Ishikawa (cell line): Measurements from ENCODE around the gene WDFY2.

Source experiments
- CEBPB ChIP-seq: IDR thresholded peaks from 2 replicates; pipeline ENCODE4 v1.6.1; 2012
- CREB1 ChIP-seq: IDR thresholded peaks from 2 replicates; pipeline ENCODE4 v1.6.1; 2012; ENCODE audit warnings: low read depth
- EGR1 ChIP-seq: IDR thresholded peaks from 2 replicates; pipeline ENCODE4 v1.6.1; 2012
- EP300 ChIP-seq: IDR thresholded peaks from 2 replicates; pipeline ENCODE4 v1.6.1; 2012; ENCODE audit warnings: borderline replicate concordance
- FOXM1 ChIP-seq: IDR thresholded peaks from 2 replicates; pipeline ENCODE4 v1.6.1; 2012; ENCODE audit warnings: low read depth, borderline replicate concordance
- NFIC ChIP-seq: IDR thresholded peaks from 2 replicates; pipeline ENCODE4 v1.6.1; 2012
- RAD21 ChIP-seq: IDR thresholded peaks from 2 replicates; pipeline ENCODE4 v1.6.1; 2012; ENCODE audit warnings: low read depth
- TAF1 ChIP-seq: IDR thresholded peaks from 2 replicates; pipeline ENCODE4 v1.6.1; 2012; ENCODE audit warnings: low read depth, mild to moderate bottlenecking
- TCF12 ChIP-seq: IDR thresholded peaks from 2 replicates; pipeline ENCODE4 v1.6.1; 2012; ENCODE audit warnings: low read depth
- TEAD4 ChIP-seq: IDR thresholded peaks from 2 replicates; pipeline ENCODE4 v1.6.1; 2012
- YY1 ChIP-seq: IDR thresholded peaks from 2 replicates; pipeline ENCODE4 v1.6.1; 2012; ENCODE audit warnings: low read depth
- ZBTB7A ChIP-seq: IDR thresholded peaks from 2 replicates; pipeline ENCODE4 v1.6.1; 2012; ENCODE audit warnings: low read depth
- TF ChIP-seq, protein P1 (sequence below): IDR thresholded peaks from 2 replicates; pipeline ENCODE4 v1.6.1; 2012
- TF ChIP-seq, protein P2 (sequence below): IDR thresholded peaks from 2 replicates; pipeline ENCODE4 v1.6.1; 2012; ENCODE audit warnings: low read depth, mild to moderate bottlenecking
- TF ChIP-seq, protein P3 (sequence below): IDR thresholded peaks from 2 replicates; pipeline ENCODE4 v1.6.1; 2012

Gene WDFY2

DNA sequence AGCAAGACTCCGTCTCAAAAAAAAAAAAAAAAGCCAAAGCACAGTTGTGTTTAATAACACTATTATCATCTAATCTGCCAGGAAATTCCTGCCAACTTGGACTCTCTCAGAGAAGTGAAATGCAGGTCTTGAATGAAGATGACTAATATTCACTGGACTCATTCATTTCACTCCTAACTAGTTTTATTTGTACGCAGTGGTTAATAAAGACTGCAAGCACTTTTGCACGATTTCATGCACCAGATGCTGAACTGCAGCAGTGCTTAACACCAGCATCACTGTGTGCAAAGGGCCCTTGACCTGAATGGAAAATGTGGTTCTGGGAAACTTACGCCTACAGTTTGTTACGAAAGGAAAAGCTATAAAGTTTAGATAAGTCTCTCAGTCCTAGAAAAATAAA lies 156.4 kb downstream of the WDFY2 start:
- TF ChIP-seq EGR1 (no peak), RAD21 (no peak), NFIC (no peak), TEAD4 (no peak), TAF1 (no peak), ZBTB7A (no peak), EP300 (no peak), CREB1 (no peak), TCF12 (no peak), CEBPB (no peak), FOXM1 (no peak), YY1 (no peak)
- TF ChIP-seq, protein P1, sequence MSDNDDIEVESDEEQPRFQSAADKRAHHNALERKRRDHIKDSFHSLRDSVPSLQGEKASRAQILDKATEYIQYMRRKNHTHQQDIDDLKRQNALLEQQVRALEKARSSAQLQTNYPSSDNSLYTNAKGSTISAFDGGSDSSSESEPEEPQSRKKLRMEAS = no peak
- TF ChIP-seq, protein P2, sequence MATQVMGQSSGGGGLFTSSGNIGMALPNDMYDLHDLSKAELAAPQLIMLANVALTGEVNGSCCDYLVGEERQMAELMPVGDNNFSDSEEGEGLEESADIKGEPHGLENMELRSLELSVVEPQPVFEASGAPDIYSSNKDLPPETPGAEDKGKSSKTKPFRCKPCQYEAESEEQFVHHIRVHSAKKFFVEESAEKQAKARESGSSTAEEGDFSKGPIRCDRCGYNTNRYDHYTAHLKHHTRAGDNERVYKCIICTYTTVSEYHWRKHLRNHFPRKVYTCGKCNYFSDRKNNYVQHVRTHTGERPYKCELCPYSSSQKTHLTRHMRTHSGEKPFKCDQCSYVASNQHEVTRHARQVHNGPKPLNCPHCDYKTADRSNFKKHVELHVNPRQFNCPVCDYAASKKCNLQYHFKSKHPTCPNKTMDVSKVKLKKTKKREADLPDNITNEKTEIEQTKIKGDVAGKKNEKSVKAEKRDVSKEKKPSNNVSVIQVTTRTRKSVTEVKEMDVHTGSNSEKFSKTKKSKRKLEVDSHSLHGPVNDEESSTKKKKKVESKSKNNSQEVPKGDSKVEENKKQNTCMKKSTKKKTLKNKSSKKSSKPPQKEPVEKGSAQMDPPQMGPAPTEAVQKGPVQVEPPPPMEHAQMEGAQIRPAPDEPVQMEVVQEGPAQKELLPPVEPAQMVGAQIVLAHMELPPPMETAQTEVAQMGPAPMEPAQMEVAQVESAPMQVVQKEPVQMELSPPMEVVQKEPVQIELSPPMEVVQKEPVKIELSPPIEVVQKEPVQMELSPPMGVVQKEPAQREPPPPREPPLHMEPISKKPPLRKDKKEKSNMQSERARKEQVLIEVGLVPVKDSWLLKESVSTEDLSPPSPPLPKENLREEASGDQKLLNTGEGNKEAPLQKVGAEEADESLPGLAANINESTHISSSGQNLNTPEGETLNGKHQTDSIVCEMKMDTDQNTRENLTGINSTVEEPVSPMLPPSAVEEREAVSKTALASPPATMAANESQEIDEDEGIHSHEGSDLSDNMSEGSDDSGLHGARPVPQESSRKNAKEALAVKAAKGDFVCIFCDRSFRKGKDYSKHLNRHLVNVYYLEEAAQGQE = no peak
- TF ChIP-seq, protein P3, sequence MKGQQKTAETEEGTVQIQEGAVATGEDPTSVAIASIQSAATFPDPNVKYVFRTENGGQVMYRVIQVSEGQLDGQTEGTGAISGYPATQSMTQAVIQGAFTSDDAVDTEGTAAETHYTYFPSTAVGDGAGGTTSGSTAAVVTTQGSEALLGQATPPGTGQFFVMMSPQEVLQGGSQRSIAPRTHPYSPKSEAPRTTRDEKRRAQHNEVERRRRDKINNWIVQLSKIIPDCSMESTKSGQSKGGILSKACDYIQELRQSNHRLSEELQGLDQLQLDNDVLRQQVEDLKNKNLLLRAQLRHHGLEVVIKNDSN = no peak

DNA sequence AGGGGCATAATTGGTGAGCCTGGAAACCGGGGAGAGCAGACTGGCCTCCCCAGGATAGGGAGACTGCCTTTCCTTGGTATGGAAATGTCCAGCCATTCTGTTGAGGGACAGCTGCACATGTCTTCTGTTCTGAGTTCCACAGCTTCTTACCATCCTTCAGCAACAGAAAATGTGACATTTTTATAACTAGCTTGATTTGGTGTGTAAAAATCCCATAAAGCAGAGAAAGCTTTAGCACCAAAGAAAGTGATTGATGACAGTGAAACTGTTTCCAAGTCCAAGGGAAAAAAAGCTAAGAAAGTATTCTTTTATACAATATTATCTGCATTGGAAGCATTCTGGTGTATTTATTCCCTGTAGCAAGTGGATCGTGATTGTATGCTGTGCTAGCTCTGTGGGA lies 157.8 kb downstream of the WDFY2 start:
- TF ChIP-seq, protein P3 = no peak
- TF ChIP-seq EGR1 = no peak
- no peak for TF ChIP-seq EP300

DNA sequence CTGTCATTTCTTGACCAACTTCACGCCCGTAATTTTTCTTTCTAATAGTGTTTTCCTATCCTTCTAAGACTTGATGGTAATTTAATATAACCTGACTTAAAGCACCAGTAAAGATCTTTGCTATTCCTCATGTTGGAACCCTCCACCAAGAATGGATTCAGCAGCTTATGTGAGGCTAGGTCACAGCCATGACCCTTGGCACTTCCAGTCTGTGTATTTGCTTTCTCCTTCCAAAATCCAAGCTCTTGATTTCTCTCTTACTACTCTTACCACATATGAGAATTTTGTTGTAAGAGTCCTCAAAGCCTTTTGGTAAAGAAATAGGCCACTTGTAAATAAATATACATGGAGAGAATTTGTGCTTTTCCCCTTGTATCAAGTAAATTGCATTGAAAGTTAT lies 158.3 kb downstream of the WDFY2 start:
- TF ChIP-seq ZBTB7A = no peak
- no peak for TF ChIP-seq CEBPB
- TF ChIP-seq EGR1 = no peak
- no peak for TF ChIP-seq TEAD4
- TF ChIP-seq YY1 = no peak
- TF ChIP-seq TCF12 = no peak
- no peak for TF ChIP-seq FOXM1
- no peak for TF ChIP-seq EP300
- TF ChIP-seq, protein P2 = no peak
- TF ChIP-seq, protein P3 = no peak
- no peak for TF ChIP-seq CREB1

DNA sequence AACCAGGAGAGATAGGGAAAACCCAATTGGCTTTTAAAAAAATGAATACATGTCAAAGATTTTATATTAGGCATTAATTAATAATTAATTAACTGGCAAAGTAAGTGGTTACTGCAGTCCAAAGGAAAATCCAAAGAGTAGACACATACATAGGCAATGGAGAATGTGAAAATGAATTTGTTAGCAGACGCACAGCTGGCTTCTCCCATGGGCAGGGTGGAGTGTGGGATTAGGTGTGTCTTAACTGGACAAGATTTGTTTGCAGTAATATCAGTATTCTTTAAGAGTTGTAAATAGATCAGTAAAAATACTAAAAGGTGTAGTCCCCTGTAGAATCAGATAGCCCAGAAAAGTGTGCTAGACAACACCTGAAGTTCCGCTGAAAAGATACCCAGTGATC lies 161.0 kb downstream of the WDFY2 start:
- TF ChIP-seq FOXM1 (no peak), EP300 (no peak)
- TF ChIP-seq, protein P1 = no peak

DNA sequence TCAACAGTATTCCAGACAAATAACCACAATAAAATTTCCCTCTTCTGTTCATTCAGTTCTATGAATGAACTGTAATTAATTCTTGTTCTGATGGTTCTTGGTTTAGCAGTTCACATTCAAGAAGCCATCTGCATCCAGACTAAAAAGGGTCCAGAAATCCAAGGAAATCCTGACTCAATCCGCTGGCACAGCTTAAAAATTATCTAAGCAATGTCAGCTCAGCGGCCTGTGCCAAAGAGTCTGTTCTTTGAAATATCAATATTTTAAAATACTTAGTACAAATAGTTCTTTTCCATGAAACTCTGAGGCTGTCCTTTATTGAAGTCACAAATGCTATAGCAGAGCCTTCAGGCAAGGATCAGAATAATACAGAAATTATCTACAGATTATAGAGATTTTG lies 162.5 kb downstream of the WDFY2 start:
- TF ChIP-seq RAD21 (no peak), TCF12 (no peak), CEBPB (no peak), FOXM1 (no peak)
- TF ChIP-seq, protein P3 = no peak

DNA sequence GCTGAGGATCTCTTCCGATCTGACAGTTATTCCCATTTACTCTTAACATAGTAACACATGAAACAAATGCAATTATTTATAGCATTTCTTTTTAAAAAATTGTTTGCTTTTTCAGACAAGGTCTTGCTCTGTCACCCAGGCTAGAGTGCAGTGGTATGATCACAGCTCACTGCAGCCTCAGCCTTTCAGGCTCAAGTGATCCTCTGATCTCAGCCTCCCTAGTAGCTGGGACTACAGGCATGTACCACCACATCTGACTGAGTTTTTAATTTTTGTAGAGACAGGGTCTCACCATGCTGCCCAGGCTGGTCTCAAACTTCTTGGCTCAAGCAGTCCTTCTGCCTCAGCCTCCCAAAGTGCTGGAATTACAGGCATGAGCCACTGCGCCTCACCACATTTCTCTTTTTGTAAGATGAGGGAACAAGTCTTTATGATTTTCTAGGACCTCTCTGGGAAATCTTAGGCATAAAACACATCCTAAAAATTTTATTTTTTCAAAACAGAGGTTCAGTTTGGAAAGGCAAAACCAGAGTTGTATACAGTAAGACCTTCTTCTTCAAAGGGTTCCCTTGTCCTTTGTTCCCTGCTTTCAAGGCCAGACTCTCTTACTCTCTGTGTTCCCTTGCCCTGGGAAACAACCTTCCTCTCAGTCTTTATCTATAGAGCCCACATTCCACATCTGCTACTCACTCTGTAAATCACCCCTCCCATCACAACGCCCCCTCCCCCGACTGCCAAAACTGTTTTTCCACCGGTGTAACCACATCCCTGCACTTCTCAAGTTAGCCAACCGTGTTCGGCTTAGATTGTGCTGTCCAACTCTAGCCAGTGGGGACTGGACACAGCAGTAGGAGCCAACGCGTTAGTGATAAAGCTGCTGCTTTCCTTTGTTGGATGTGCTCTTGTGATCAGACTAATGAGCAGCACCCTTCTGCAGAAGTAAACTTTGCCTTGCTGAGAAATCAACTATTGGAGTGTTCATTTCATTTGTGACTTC lies 163.5 kb downstream of the WDFY2 start:
- TF ChIP-seq CREB1 (no peak), TCF12 (no peak), TAF1 (no peak), YY1 (no peak), FOXM1 (no peak)
- TF ChIP-seq, protein P1 = no peak
